Measurements from ENCODE around the gene TPSAB1.
"Not testable (repeated sequence)": the region's sequence is repeated elsewhere in the genome, so short reads cannot be mapped to it uniquely, and the experiment has no call there.

Gene TPSAB1

GRCh38 chr16:1225051-1225451 is 15.5 kb upstream of the TPSAB1 start, which contains the start of gene TPSG1:
TPSG1 (minus strand) TSS chr16:1225268; CDS start chr16:1225252, 16 bp downstream.
- DNase-seq, result no peak

- DNase-seq, result peak; percentile 36
Observed at GRCh38 chr16:1225728-1226311, 14.7 kb upstream of the TPSAB1 start.

GRCh38 chr16:1226692-1227091 is 13.8 kb upstream of the TPSAB1 start:
- DNase-seq, result not testable (repeated sequence)

- DNase-seq, result not testable (repeated sequence)
Observed at GRCh38 chr16:1228227-1228626, 12.3 kb upstream of the TPSAB1 start.

GRCh38 chr16:1229476-1229875 is 11.0 kb upstream of the TPSAB1 start:
- not testable (repeated sequence) for DNase-seq

- DNase-seq, result not testable (repeated sequence)
Observed at GRCh38 chr16:1230084-1230470, 10.4 kb upstream of the TPSAB1 start, which contains the start of gene TPSB2. TPSB2 (minus strand) TSS chr16:1230184; CDS start chr16:1229951, 233 bp downstream.

- DNase-seq, result not testable (repeated sequence)
Observed at GRCh38 chr16:1230471-1231212, 9.9 kb upstream of the TPSAB1 start.

GRCh38 chr16:1231301-1231700 is 9.2 kb upstream of the TPSAB1 start:
- not testable (repeated sequence) for DNase-seq

GRCh38 chr16:1232049-1232748 is 8.3 kb upstream of the TPSAB1 start:
- not testable (repeated sequence) for DNase-seq

GRCh38 chr16:1236659-1237058 is 3.8 kb upstream of the TPSAB1 start:
- not testable (repeated sequence) for DNase-seq

- no peak for DNase-seq
Observed at GRCh38 chr16:1237990-1238389, 2.5 kb upstream of the TPSAB1 start.

- not testable (repeated sequence) for DNase-seq
Observed at GRCh38 chr16:1238909-1239308, 1.6 kb upstream of the TPSAB1 start.

- not testable (repeated sequence) for DNase-seq
Observed at GRCh38 chr16:1239575-1239974, 930 bp upstream of the TPSAB1 start.

- DNase-seq, result not testable (repeated sequence)
Observed at GRCh38 chr16:1241081-1241480, 576 bp downstream of the TPSAB1 start.

GRCh38 chr16:1243363-1243762 is 2.9 kb downstream of the TPSAB1 start:
- DNase-seq, result not testable (repeated sequence)

- DNase-seq, result peak; percentile 21
Observed at GRCh38 chr16:1243907-1244850, 3.7 kb downstream of the TPSAB1 start.

GRCh38 chr16:1244881-1245280 is 4.4 kb downstream of the TPSAB1 start:
- DNase-seq, result peak; percentile 96

- DNase-seq, result peak; percentile 64
Observed at GRCh38 chr16:1245452-1246020, 5.0 kb downstream of the TPSAB1 start.

- DNase-seq, result not testable (repeated sequence)
Observed at GRCh38 chr16:1247903-1248537, 7.5 kb downstream of the TPSAB1 start.

- not testable (repeated sequence) for DNase-seq
Observed at GRCh38 chr16:1249031-1249755, 8.7 kb downstream of the TPSAB1 start.

Data from hematopoietic multipotent progenitor cell treated with erythropoietin and hydrocortisone succinate and interleukin-3 and kit ligand, for 6 days (in vitro differentiated cells).